Right lung (tissue), 5 donors: ENCODE results near the gene SSTR3. TPM values are rescaled to one million over a fixed set of nuclear protein-coding genes. Genes with fewer than 3 reads are reported as not detected.
A peak's percentile ranks its signal among the peaks of the same experiment; 100 is the strongest.

Experiments used
- DNase-seq, 2 donors: peaks; one replicate each; pipeline ENCODE4 v3.0.0-alpha.2; 2013
- polyA plus RNA-seq, 5 donors: library from polyadenylated mRNA; unstranded; fragments of 120-200 nt; gene quantifications; one replicate each; pipeline versions ENCODE4 v1.2.1 to v1.2.3, GENCODE V29; 2013; ENCODE audit warnings: inconsistent platforms in 1 of 5, low replicate concordance in 1 of 5; ENCODE audit not compliant: insufficient read length in 5 of 5, insufficient read depth in 1 of 5

The SSTR3 gene
- polyA plus RNA-seq, 5 donors: 0.05 to 0.10 (median 0.08) TPM

GRCh38 chr22:37197451-37198257 is 14.6 kb downstream of the SSTR3 start:
- DNase-seq: no peak

GRCh38 chr22:37196539-37197450 is 15.5 kb downstream of the SSTR3 start:
- DNase-seq: peak; percentile 75 to 77

- no peak for DNase-seq
Observed at GRCh38 chr22:37195921-37196320, 16.4 kb downstream of the SSTR3 start.

- no peak for DNase-seq
Observed at GRCh38 chr22:37194750-37195149, 17.5 kb downstream of the SSTR3 start.

GRCh38 chr22:37193629-37194191 is 18.6 kb downstream of the SSTR3 start:
- DNase-seq: no peak

GRCh38 chr22:37192741-37193140 is 19.5 kb downstream of the SSTR3 start:
- no peak for DNase-seq

GRCh38 chr22:37192204-37192603 is 20.1 kb downstream of the SSTR3 start:
- no peak for DNase-seq

- no peak for DNase-seq
Observed at GRCh38 chr22:37190262-37190780, 22.0 kb downstream of the SSTR3 start.

GRCh38 chr22:37188901-37189466 is 23.3 kb downstream of the SSTR3 start:
- no peak for DNase-seq

- DNase-seq: peak; percentile 78 to 80
Observed at GRCh38 chr22:37187891-37188761, 24.2 kb downstream of the SSTR3 start, which contains the start of gene C1QTNF6. C1QTNF6 (minus strand) TSS chr22:37188247; CDS start chr22:37188213, 34 bp downstream.

- no peak for DNase-seq
Observed at GRCh38 chr22:37187552-37187890, 24.8 kb downstream of the SSTR3 start.

GRCh38 chr22:37186997-37187522 is 25.2 kb downstream of the SSTR3 start:
- no peak for DNase-seq

GRCh38 chr22:37186228-37186996 is 25.9 kb downstream of the SSTR3 start:
- peak; percentile 49 to 55 for DNase-seq

GRCh38 chr22:37185646-37186227 is 26.5 kb downstream of the SSTR3 start:
- DNase-seq: no peak

GRCh38 chr22:37184816-37185541 is 27.3 kb downstream of the SSTR3 start:
- DNase-seq: no peak

- DNase-seq: no peak
Observed at GRCh38 chr22:37184380-37184755, 27.9 kb downstream of the SSTR3 start.

GRCh38 chr22:37183432-37184379 is 28.6 kb downstream of the SSTR3 start:
- no peak for DNase-seq

GRCh38 chr22:37182949-37183245 is 29.4 kb downstream of the SSTR3 start:
- DNase-seq: no peak
